GM18870 (cell line): ENCODE results near the gene ARHGAP15.

Source experiments
- ATAC-seq: cut with Tn5 transposase; IDR thresholded peaks from one replicate; pipeline ENCODE4 v1.9.1; 2021; ENCODE audit warnings: moderate library complexity; ENCODE audit not compliant: unreplicated experiment

The ARHGAP15 gene

DNA sequence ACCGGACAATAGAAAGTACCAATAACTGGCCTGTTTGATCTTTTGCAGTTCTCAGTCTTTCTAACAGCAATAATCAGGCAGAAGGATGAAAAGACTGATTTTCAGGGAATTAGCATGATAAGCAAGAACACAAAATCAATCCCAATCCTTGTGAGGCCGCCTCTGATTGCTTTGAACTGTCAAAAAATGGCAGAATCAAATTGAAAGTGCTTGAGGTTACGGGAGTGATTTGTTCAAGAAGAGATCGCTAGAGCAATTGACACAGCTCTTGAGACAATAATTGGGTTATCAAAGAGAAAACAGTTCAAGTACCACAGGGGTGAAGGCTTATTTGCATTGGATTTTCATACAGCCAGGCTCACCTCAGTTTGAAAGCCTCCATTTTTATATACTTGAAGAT is 663.4 kb downstream of the ARHGAP15 start:
- ATAC-seq: no peak

- ATAC-seq: no peak
Observed at GRCh38 chr2:143793381-143793780, 664.2 kb downstream of the ARHGAP15 start.

DNA sequence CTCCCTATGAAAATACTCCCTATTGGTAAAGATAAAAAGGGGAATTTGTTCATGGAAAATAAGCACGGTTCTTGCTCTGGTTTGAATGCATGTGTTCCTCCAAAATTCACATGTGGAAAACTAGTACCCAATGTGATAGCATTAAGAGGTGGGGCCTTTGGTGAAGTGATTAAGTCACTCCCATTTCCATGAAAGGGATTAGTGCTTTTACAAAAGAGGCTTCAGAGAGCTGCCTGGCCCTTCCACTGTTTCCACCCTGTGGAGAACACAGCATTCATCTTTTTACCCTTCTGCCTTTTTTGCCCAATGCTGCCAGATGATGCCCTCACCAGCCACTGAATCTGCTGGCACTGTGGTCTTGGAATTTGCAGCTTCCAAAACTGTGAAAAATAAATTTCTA is 666.8 kb downstream of the ARHGAP15 start:
- ATAC-seq: no peak

DNA sequence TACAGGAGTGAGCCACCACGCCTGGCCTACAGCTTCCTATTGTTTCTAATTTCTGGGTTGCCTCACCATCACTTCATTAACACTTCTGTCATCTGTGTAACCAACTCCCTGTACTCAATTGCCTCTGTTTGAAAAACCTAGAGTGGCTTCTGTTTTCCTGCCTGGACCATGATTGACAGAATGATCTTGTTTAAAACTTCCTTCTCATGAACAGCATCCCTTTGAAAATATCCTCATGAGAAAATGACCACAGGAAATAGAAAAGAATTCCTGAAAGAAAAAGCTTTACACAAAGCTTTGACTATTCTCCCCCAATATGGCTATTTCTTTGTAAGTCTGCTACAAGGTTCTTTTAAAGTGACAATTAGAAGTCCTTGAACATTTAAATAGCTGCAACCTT is 672.3 kb downstream of the ARHGAP15 start:
- no peak for ATAC-seq

- no peak for ATAC-seq
Observed at GRCh38 chr2:143802242-143802641, 673.0 kb downstream of the ARHGAP15 start.

DNA sequence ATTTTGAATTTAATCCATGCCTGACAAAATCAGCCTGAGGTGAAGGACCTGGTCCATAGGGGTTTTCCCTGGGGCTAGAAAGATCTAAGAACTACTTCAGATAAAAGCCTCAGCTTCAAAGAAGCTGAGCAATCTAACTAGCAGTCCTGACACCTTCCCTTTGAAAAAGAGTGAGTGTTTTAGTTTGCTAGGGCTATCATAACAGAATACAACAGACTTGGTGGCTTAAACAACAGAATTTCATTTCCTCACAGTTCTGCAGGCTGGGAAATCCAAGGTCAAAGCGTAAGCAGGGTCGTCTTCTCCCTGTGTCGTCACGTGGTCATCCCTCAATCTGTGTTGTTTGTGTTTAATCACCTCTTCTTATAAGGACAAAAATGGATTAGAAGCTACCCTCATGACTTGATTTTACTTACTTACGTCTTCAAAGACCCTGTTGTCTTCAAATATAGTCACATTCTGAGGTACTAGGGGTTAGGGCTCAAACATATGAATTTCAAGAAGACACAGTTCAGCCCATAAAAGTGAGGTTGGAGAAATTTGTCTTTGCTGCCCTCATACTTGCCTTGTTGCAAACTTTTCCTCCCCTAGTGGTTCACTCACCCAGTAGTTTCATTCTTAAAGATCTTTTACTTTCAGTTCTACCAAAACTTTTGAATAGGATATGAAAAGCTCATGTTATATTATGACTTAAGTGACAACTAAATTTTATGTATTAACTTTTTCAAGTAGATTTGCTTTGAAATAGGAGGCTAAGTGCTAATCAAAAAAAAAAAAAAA is 673.8 kb downstream of the ARHGAP15 start:
- ATAC-seq: peak; percentile 88

- ATAC-seq: no peak
Observed at GRCh38 chr2:143803936-143804335, 674.7 kb downstream of the ARHGAP15 start.

DNA sequence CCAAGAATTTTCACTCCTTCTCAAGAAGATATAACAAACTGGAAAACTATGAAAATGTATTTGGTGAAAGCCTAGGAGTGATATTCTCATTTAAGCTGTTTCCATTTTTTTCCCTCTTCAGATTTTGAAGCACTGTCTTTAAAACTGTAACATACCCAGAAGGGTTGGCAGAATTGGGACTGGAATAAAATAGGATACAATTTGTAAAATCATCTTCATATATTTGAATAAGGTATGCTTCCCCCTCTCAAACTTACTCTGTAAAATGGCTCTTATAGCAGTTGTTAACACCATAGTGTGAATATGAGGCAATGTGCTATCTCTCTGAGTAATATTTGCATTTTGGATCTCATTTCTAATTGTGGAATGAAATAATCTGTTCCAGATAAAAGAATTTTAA is 676.4 kb downstream of the ARHGAP15 start:
- no peak for ATAC-seq

- ATAC-seq: no peak
Observed at GRCh38 chr2:143807192-143807591, 678.0 kb downstream of the ARHGAP15 start.

- ATAC-seq: no peak
Observed at GRCh38 chr2:143807671-143808070, 678.5 kb downstream of the ARHGAP15 start.

GRCh38 chr2:143808166-143808565 is 678.9 kb downstream of the ARHGAP15 start:
- ATAC-seq: no peak

DNA sequence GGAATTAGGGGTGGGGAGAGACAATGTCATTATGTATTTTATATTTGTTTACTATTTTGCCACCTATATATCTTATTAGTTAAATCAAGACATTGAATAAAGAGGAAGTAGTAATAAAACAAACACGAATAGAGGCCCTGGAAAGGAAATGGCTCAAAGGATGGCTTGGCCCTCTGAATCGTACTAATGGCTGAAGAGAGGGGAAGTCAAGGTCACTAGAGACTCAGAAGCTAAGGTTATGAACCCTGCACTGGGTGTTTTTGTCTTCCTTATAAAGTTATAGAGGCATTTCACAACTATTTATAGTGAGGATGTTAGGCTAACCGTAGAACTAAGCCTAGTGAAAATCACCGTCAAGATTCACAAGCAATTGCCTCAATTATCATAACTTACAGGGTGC is 685.9 kb downstream of the ARHGAP15 start:
- no peak for ATAC-seq

GRCh38 chr2:143816916-143817315 is 687.7 kb downstream of the ARHGAP15 start:
- no peak for ATAC-seq
